Stimulated activated CD4-positive, alpha-beta T cell treated with anti-CD3 and anti-CD28 coated beads, TNF-alpha, amount 100 ng/mL, for 24 hours (primary cell): ENCODE measurements around the gene MTARC2.
A peak's percentile ranks its signal among the peaks of the same experiment; 100 is the strongest.
"Not testable (repeated sequence)": the region's sequence is repeated elsewhere in the genome, so short reads cannot be mapped to it uniquely, and the experiment has no call there.

ENCODE experiments used
- DNase-seq, 3 experiments: peaks; one replicate each; pipeline ENCODE4 v3.0.0-alpha.2; 2020; ENCODE audit warnings: low read depth in 3 of 3

Gene MTARC2

GRCh38 chr1:220748089-220748934, at the start of gene MTARC2:
TSS of gene MTARC2 (plus strand) at chr1:220748322. CDS start at chr1:220748532, 210 bp downstream.
- DNase-seq: peak in 1 of 3 experiments; percentile 11

DNA sequence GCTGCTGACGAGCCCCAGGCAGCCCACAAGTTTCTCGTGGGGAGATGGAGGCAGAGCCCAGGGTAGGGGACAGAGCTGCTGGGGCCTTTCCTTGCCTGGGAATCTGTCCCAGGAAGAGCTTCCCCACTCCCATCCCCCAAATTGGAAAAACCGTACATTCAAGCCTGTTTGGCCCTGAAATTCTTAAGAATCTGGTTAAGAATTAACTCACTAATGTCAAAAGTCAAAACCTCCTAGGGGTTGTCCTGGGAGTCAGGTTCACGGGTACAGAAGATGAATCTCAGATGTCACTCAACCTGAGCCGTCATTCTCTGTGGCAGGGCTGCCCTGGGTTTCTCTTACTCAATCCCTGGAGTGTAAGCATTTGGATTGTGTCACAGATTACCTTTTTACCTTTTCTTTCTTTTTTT, 49.5 kb upstream of the MTARC2 start:
- no peak for DNase-seq

GRCh38 chr1:220699044-220699443, 49.1 kb upstream of the MTARC2 start:
- no peak for DNase-seq

DNA sequence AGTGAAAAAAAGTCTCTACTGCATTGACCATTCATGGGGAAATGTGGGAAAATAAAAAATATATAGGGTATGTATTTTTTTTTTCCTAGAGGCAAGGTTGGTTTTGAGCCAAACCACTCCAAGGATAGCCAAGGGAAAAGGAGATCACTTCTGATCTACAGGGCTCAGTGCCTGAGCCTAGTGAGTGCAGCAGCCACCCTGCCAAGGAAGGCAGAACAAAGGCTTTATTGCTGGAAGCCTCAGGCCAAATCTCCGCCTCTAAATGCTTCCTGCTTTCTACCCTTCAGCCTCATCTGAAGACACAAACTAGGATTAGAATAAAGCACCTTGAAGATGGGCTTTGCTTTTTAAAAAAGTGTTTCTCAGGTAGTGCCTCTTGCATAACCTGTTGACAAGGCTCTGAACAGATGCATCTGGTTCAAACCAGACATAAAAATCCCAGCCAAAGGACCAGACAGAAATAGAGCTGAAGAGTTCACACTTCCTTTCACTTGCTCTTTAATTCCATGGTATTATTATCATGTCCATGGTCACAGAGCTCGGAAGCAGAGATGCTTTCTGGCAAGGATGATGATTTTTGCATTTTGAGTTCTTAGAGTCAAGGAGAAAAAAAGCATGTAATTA, 47.5 kb upstream of the MTARC2 start:
- no peak for DNase-seq

DNA sequence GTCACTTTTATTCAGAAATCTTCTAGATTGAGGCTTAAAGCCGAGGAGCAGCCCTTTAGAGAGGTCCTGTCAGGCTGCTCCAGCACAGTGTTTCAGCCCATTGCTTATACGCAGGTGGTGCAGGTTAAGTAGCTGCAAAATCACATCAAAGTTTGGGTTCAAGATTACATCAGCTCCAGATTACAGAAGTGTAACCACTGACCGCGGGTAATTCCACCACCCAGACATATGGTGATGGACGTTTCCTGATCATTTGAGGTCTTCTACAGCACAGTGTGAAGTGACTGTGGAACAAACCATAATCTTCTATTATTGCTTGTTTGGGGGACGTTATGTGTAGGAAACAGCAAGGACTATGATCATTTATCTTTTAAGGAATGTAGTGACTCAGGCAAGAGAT, 46.1 kb upstream of the MTARC2 start:
- no peak for DNase-seq

DNA sequence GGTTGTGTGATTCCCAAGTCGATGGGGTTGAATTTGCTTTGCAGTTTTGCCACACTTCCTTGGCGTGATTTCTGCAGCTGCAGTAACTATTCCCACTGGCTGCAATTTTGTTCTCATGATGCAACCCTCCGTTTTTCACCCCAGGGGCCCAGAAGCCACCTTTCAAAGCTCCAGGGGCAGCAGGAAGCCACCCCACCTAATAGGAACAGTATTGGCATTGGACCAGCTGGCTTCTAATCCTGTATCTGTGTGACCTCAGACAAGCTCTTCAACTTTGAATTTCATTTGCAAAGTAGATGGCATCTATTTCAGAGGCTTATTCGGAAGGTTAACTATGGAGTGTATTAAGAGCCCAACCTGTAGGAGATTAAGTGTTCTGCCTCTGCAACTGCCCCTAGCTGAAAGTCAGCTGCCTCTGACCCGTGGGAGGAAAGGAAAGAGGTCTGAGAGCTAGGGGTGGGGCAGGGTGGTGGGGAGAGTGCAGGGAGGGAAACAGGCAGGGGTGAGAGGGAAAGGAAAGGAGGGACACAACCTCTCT, 45.3 kb upstream of the MTARC2 start:
- DNase-seq: no peak

DNA sequence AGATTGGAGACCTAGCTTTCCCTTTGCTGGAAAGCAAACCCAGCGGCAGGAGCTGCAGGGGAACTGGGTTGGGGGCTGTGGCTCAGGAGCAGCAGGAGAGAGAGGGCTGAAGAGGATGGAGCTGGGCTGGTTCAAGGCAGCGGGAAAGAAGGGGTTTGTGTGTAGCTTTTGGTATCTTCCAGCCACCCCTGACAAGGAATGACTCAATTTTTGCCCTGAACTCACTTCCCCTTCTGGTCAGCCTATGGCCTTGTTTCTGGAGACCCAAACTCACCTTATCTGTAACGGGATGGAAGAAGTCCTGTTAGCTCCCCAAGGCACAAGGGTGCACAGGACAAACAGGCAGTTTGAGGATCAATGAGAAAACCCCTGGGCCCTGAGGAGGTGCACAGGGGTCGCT, 44.8 kb upstream of the MTARC2 start:
- DNase-seq: no peak

DNA sequence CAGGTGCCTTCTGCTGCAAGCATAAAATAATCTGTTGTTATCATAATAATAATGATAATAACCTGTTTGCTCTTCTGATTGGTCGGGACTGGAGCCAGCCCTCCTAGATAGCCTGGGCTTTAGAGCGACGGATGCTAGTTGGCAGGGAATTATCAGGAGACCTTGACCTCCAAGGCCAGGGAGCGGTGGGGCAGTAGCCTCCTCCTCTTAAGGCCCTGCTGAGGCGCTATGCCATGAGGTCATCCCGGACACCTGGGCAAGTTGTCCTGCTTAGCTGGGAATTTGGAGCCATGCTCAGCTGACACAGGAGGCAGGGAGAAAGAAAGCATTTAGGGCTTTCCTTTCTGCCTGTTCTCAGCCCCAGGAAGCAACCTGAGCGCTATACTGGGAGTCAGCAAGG, 42.3 kb upstream of the MTARC2 start:
- no peak for DNase-seq

GRCh38 chr1:220706480-220706879, 41.6 kb upstream of the MTARC2 start:
- no peak for DNase-seq

GRCh38 chr1:220707160-220707559, 41.0 kb upstream of the MTARC2 start:
- DNase-seq: no peak

DNA sequence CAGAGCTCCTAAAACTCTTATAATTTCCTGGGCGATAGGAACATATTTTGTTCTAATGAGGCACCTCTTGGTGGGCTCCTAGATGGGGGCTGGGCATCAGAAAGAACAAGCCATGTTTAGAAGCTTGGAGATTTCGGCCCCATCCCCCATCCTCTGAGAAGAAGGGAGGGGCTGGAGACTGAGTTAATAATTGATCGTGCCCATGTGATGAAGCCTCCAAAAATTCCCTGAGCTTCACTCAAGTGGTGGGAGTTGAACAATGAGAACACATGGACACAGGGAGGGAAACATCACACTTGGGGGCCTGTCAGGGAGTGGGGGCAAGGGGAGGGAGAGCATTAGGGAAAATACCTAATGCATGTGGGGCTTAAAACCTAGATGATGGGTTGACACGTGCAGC, 39.9 kb upstream of the MTARC2 start:
- DNase-seq: no peak

- no peak for DNase-seq
These were observed 39.0 kb upstream of the MTARC2 start for GRCh38 chr1:220708936-220709801.

DNA sequence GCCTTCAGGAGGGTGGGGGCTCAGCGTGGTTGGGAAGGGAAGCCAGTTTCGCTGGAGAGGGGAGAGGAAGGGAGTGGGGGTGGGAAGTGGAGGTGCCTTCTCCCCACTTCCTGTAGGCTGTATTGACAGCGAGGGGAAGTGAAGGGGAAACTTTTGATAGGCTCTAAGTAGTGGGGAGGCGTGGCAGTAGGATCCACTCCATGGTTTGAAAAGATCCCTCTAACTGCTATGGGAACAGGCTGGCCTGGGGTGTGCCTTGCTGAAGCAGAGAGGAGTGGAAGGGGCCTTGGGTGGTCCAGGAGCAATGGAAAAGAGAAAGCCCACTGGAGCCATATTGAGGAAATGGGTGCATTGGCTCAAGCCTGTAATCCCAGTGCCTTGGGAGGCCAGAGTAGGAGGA, 37.8 kb upstream of the MTARC2 start:
- no peak for DNase-seq

- no peak for DNase-seq
These were observed 36.9 kb upstream of the MTARC2 start for GRCh38 chr1:220711056-220711809.

DNA sequence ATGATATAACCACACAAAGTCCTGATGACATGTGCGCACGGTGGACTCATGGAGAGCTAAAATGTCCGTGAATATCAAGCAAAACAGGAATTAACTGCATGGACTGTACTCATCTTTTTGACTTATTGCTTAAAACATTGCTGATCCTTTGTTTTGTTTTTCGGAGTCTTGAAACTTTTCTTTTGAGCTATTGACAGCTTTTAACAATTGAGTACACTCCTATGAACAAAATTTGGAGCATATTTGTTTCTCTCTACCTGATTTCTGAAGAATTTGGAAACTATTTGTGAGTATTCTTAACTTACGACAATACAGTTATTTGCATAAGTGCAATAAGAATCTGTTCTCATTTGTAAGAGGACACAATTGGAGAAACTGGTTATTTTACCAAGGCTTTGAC, 32.1 kb upstream of the MTARC2 start:
- not testable (repeated sequence) for DNase-seq

GRCh38 chr1:220717800-220718640, 30.1 kb upstream of the MTARC2 start:
- DNase-seq: no peak

GRCh38 chr1:220721266-220721665, 26.9 kb upstream of the MTARC2 start:
- not testable (repeated sequence) for DNase-seq

GRCh38 chr1:220726634-220727033, 21.5 kb upstream of the MTARC2 start:
- no peak for DNase-seq

DNA sequence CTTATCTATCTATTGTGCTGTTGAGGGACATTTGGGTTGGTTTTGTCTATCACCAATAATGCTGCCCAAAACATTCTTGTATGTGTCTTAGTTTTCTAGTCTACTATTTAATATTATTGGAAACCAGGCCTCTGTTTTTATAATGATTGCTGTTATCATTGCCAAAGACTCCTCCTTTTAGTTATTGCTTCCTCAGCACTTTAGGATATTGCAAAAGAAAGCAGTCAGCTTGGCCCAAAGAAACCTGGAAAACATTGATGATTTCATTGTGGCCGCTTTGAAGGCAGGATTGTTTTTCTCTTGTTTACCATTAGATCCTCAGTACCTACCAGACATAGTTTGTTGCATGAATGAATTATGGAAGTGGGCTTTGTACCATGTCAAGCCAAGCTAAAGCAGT, 20.6 kb upstream of the MTARC2 start:
- DNase-seq: no peak

- no peak for DNase-seq
These were observed 17.6 kb upstream of the MTARC2 start for GRCh38 chr1:220730486-220730885.
